GM12864 (cell line): ENCODE measurements around the gene RECQL5.
"Not testable (repeated sequence)": the region's sequence is repeated elsewhere in the genome, so short reads cannot be mapped to it uniquely, and the experiment has no call there.

Experiments used
- DNase-seq: peaks from one replicate; pipeline ENCODE4 v3.0.0-alpha.2; 2011; ENCODE audit warnings: low read depth
- H3K4me3 ChIP-seq: 2 replicates; pipeline ENCODE4 v1.5.1; 2011; ENCODE audit warnings: mild to moderate bottlenecking, low read depth, low read length, control low read depth
- CTCF ChIP-seq: IDR thresholded peaks from 2 replicates; pipeline ENCODE4 v1.5.1; 2011; ENCODE audit warnings: low read depth, mild to moderate bottlenecking, moderate library complexity, low read length, control low read depth, inconsistent platforms; ENCODE audit errors: missing control alignments

The RECQL5 gene

GRCh38 chr17:75595920-75596313, 71.0 kb downstream of the RECQL5 start:
- no peak overlapping the region for H3K4me3 ChIP-seq
- no peak for TF ChIP-seq CTCF
- no peak for DNase-seq

DNA sequence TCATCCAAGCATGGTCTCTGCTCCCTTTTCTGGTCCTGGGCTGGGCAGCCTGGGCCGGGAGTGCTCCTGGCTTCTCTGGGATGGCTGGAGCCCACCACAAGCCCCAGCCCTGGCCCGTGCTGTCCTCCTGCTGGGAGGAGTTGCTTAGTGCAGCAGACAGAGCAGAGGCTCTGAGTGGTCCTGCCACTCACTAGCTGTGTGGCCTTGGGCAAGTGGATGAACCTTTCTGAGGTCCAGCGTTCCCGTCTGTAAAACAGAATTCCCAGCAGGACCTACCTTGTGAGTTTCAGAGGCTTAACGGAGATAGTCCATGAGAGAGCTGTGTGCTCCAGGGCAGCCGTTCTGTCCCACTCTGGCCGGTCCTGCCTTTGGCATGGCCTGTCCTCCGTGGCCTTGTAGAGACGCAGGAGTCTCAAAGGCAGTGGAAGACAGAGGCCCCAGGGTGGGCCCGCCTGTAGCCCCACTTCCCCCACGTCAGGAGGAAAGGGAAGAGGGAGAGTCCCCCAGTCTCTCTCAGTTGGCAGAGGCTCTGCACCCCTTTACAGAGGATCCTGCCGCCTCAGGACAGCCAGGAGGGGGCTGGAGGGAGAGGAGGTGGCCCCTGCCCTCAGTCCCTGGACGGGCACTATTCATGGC, 71.6 kb downstream of the RECQL5 start:
- no peak for DNase-seq
- H3K4me3 ChIP-seq: no peak overlapping the region
- no peak for TF ChIP-seq CTCF

DNA sequence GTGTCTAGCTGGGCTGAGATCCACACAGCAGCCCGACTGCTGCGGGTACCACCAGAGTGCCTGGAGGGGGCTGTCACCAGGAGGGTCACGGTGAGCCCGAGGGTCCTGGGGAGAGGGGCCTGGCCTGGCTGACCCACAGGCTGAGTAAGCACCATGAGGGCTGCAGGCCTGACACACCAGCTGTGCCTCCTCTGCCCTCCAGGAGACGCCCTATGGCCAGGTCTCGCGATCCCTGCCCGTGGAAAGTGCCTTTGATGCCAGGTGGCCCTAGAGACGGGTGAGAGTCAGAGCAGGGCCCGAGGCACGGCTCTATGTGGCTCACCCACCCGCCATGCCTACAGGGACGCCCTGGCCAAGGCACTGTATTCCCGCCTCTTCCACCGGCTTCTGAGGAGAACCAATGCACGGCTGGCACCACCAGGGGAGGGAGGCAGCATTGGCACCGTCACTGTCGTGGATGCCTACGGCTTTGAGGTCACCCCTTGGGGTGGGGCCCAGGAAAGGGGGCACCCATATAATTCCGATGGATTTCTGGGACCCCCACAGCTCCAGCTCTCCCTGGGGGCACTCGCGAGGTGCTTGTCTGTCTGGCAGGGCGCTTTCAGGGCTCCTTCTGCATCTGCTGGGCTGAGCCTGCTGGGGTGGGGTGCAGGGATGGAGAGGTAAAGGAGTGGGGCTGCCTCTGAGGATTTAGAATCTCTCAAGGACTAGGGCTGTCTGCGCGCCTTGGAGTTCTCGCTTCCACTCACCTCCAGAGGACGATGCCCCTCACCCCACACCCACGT, 72.3 kb downstream of the RECQL5 start:
- no peak for TF ChIP-seq CTCF
- H3K4me3 ChIP-seq: no peak overlapping the region
- DNase-seq: no peak

GRCh38 chr17:75593430-75593829, 73.5 kb downstream of the RECQL5 start:
- not testable (repeated sequence) for DNase-seq, H3K4me3 ChIP-seq

DNA sequence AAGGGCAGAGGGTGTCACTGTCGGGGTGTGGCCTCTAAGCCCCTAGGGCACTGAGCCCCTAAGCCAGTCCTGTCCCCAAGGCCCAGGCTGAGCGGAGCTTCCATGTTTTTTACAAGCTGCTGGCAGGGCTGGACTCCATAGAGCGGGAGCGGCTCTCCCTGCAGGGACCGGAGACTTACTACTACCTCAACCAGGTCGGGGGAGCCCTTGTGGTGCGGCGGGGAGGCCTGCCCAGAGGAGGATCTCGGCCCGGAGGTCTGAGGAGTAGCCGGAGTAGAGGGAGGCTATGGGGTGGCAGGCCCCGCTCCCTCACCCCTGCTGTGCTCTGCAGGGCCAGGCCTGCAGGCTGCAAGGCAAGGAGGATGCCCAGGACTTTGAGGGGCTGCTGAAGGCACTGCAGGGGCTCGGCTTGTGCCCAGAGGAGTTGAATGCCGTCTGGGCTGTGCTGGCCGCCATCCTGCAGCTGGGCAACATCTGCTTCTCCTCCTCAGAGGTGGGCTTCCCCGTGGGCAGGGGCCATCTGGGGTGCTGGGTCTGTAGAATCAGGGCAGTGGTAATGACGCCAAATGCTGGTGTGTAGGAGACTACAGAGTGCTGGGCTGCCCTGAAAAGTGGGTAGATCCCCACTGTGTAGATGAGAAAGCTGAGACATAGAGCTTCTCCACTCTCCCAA, 74.5 kb downstream of the RECQL5 start:
- H3K4me3 ChIP-seq: no peak overlapping the region
- no peak for DNase-seq
- no peak for TF ChIP-seq CTCF

DNA sequence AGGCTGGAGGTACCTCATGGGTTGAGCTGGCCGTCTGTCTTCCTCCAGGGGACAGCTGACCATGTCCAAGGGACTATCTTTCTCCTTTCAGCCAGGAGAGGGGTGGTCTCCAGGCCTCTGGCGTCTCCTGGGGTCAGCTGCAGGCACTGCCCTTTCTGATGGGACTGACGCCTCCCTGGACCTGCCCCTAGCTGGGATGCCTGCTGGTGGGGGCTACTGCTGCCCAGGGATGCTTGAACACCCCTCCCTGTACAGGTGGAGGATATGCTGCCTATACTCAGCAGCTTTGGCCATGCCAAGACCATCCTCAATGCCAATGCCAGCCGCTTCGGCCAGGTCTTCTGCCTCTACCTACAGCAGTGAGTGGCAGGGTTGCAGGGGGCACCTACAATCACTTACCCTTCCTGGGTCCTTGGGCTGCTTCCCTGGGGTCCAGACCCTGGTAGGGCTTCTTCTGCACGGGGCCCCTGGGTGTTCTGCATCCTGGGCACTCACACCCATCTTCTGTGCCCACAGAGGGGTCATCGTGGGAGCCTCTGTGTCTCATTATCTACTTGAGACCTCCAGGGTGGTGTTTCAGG, 75.1 kb downstream of the RECQL5 start:
- DNase-seq: no peak
- no peak overlapping the region for H3K4me3 ChIP-seq
- TF ChIP-seq CTCF: no peak
